Heart left ventricle (tissue), 13 donors: ENCODE results near the gene STPG3.

Experiments used
- CTCF ChIP-seq, 12 donors: fragments of 200-600 bp; sonication (generic) in 4 of 12; IDR thresholded peaks; one replicate each; pipeline versions ENCODE4 v1.5.0 to v1.8.0; 2018 to 2022; ENCODE audit warnings: antibody characterized with exemption in 12 of 12, mild to moderate bottlenecking in 5 of 12
- POLR2A ChIP-seq, 2 donors: fragments of 450-650 bp; IDR thresholded peaks; one replicate each; pipeline ENCODE4 v1.6.1; 2017; ENCODE audit warnings: antibody characterized with exemption in 2 of 2, mild to moderate bottlenecking in 2 of 2, moderate library complexity in 2 of 2
- donor health status: ischemic (EF 13 %, LVEDD 7.1; RV severe dilation, severe dysfunction).
- donor health status: DM: no; HTN: yes; CAD: no.
- donor health status: DM: no; HTN: no; CAD: no.
- donor health status: ischemic (EF 25% LVEDD 6.9; RV normal size, moderate dysfunction).
- donor health status: ischemic (EF 25% LVEDD 5.7; RV mildly dilated, moderate dysfunction).
- donor health status: ischemic (EF 35%, LVEDD 5.7; RV mildly dilated, moderate dysfunction).
- donor health status: nonischemic (EF 11% LVEDD 7.7; RV severe dilation, severe dysfunction).
- donor health status: DM: yes; HTN: yes; CAD: no.
- donor health status: PGD.
- donor health status: ischemic (EF 29% LVEDD 5.4; RV normal size, mild dysfunction).
- donor health status: nonischemic (EF 23%, LVEDD 6.1; RV moderate dilation, normal function).

GRCh38 chr9:137294091-137294680 is 43.1 kb downstream of the STPG3 start:
- TF ChIP-seq POLR2A (IDR thresholded peaks at IDR 0.05) (no peak), CTCF (IDR thresholded peaks at IDR 0.05) (no peak)
